ENCODE data around the gene SS18L1. TPM values are rescaled to one million over a fixed set of nuclear protein-coding genes. Genes with fewer than 3 reads are reported as not detected.

SS18L1 gene
- total RNA-seq, 4 donors from 2014 or later = 14.7 to 23.2 (median 22.1) TPM

DNA sequence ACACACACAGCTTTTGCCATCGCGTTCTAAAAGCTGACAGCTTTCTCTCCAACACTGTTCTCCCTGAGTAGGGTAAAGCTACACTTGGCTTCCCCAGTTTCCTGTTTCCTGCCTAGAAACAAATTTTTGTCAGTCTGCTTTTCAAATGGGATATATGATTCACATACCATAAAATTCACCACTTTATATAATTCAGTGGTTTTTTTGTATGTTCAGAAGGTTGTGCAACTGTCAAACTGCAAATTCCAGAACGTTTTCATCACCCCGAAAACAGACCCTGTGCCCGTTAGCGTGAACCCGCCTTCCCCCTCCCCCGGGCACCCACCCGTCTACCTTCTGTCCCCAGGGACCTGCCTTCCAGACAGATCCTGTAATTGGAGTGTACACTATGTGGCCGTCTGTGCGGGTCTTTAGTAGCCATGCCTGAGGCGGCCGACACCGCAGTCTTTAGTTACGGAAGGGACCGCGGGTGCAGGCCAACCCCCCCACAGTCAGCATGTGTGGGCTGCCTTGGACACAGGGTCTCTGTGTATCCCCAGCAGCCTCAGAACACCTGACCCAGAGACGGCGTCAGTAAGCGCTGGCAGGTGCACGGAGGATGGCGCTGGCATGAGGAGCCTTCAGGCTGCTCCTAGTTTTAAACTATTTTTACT, 59.9 kb downstream of the SS18L1 start:
- no peaks in the 10 kb centered on the region for H3K9me3 ChIP-seq
- intact Hi-C loops (cut with DNase I; ENCODE audit: low total_unique reads) (no loop called here), in situ Hi-C loops (cut with MboI; ENCODE audit: low pct_ligation_motif_present in 1 of 4, low pct_unique_long_range_greater_than_20kb in 1 of 4, low sequenced_read_pairs in 3 of 4) (no loop called here)
- no peak overlapping the region for H3K27ac ChIP-seq
- no peaks in the 10 kb centered on the region for H3K4me1 ChIP-seq
- H3K27me3 ChIP-seq = no peaks in the 10 kb centered on the region
- H3K36me3 ChIP-seq = peaks cover 0 to 23% (median 10%) of the 10 kb centered on the region in 4 donors
- no peak for DNase-seq
- TF ChIP-seq CTCF (IDR thresholded peaks at IDR 0.05) (no peak), EP300 (IDR thresholded peaks at IDR 0.05; ENCODE audit: low read depth) (no peak), POLR2A (IDR thresholded peaks at IDR 0.05) (no peak), POLR2AphosphoS5 (IDR thresholded peaks at IDR 0.05) (no peak)
- H3K4me3 ChIP-seq = no peak overlapping the region
- WGBS, 2 donors (ENCODE audit: low coverage in 1 of 2) = 86 to 87% methylated on average over 7 to 22 of the region's 22 CpGs

- peaks cover 0 to 6% (median 3%) of the 10 kb centered on the region in 4 donors for H3K36me3 ChIP-seq
- no peak overlapping the region for H3K4me3 ChIP-seq
- in situ Hi-C loops (cut with MboI; ENCODE audit: low pct_ligation_motif_present in 1 of 4, low pct_unique_long_range_greater_than_20kb in 1 of 4, low sequenced_read_pairs in 3 of 4) (no loop called here), intact Hi-C loops (cut with DNase I; ENCODE audit: low total_unique reads) (no loop called here)
- DNase-seq = no peak
- no peak overlapping the region for H3K27ac ChIP-seq
- WGBS, 2 donors (ENCODE audit: low coverage in 1 of 2) = 91% methylated on average over 38 of the region's 38 CpGs; no CpG with 5 or more reads in 1 of the 2 donors
- no peaks in the 10 kb centered on the region for H3K4me1 ChIP-seq
- H3K27me3 ChIP-seq = peaks cover 18% of the 10 kb centered on the region
- no peak for TF ChIP-seq EP300 (IDR thresholded peaks at IDR 0.05; ENCODE audit: low read depth)
- TF ChIP-seq CTCF (IDR thresholded peaks at IDR 0.05) = no peak
- no peak for TF ChIP-seq POLR2A (IDR thresholded peaks at IDR 0.05)
- TF ChIP-seq POLR2AphosphoS5 (IDR thresholded peaks at IDR 0.05) = no peak
- no peaks in the 10 kb centered on the region for H3K9me3 ChIP-seq
Measured at GRCh38 chr20:62205618-62206387, 62.2 kb downstream of the SS18L1 start.

DNA sequence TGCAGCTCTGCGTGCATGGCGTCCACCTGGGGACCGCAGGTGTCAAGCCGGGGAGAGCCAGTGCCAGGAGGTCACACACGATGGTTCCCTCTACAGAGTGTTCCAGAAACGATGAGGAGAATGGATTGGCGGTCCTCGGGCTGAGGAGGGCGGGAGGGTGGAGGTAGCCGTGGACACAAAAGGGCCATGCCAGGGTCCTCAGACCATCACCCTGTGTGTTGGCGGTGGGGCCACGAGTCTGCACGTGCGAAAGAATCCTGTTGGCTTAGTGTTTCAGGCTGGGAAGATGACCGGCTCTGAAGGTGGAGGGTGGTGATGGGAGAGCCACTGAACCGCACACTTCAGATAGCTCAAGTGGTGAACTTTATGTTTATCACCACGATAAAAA, 62.8 kb downstream of the SS18L1 start:
- no peak for TF ChIP-seq POLR2AphosphoS5 (IDR thresholded peaks at IDR 0.05)
- no peak for TF ChIP-seq EP300 (IDR thresholded peaks at IDR 0.05; ENCODE audit: low read depth)
- TF ChIP-seq POLR2A (IDR thresholded peaks at IDR 0.05) = no peak
- TF ChIP-seq CTCF (IDR thresholded peaks at IDR 0.05) = no peak
- no peaks in the 10 kb centered on the region for H3K4me1 ChIP-seq
- H3K9me3 ChIP-seq = no peaks in the 10 kb centered on the region
- intact Hi-C loops (cut with DNase I; ENCODE audit: low total_unique reads) = no loop called here
- H3K27me3 ChIP-seq = peaks cover 23% of the 10 kb centered on the region
- DNase-seq = no peak
- peaks cover 0 to 4% (median 0%) of the 10 kb centered on the region in 4 donors for H3K36me3 ChIP-seq
- H3K4me3 ChIP-seq = no peak overlapping the region
- in situ Hi-C loops (cut with MboI; ENCODE audit: low pct_ligation_motif_present in 1 of 4, low pct_unique_long_range_greater_than_20kb in 1 of 4, low sequenced_read_pairs in 3 of 4) = no loop called here
- no peak overlapping the region for H3K27ac ChIP-seq
- 80 to 100% methylated on average over 1 to 17 of the region's 17 CpGs for WGBS, 2 donors (ENCODE audit: low coverage in 1 of 2)

DNA sequence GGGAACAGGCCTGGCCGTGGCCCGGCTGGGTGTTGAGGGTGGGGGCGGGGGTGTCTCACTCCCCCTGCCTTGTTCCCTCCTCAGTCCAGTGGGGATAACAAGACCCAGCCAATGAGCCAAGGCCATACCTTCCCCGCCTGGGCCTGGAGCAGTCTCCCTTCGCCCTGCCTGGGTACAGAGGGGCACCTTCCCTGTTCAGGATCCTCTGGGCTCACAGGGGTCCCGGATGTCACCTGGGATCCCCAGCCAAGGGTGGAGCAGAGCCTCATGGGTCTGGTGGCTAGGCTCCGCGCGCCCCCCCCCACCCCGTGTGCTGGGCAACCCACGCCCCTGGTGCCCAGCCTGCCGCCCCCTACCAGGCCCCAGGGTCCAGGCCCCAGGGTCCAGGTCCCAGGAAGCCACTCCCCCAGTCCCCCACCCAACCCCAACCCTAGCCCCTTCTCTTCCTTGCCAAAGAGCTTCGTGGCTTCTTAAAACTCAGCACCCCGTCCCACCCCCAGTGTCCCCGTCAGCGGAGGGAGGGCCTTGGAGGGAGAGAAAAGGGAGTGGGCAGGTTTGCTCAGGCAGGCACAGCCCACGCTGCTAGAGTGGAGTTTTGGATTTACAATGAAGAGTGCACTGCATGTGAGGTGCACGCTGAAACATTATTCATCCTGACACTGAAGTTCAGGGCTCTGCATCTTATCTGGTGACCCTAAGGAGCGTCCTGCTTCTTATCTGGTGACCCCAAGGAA, 64.7 kb downstream of the SS18L1 start:
- Histone ChIP-seq H3K9me3 (no peaks in the 10 kb centered on the region), H3K27ac (no peak overlapping the region), H3K4me3 (no peak overlapping the region), H3K36me3 (no peaks in the 10 kb centered on the region), H3K4me1 (no peaks in the 10 kb centered on the region), H3K27me3 (peaks cover 35% of the 10 kb centered on the region)
- intact Hi-C loops (cut with DNase I; ENCODE audit: low total_unique reads) = no loop called here
- in situ Hi-C loops (cut with MboI; ENCODE audit: low pct_ligation_motif_present in 1 of 4, low pct_unique_long_range_greater_than_20kb in 1 of 4, low sequenced_read_pairs in 3 of 4) = no loop called here
- TF ChIP-seq EP300 (IDR thresholded peaks at IDR 0.05; ENCODE audit: low read depth) = no peak
- TF ChIP-seq POLR2AphosphoS5 (IDR thresholded peaks at IDR 0.05) = no peak
- TF ChIP-seq POLR2A (IDR thresholded peaks at IDR 0.05) = no peak
- TF ChIP-seq CTCF (IDR thresholded peaks at IDR 0.05) = no peak
- DNase-seq = no peak
- 68 to 71% methylated on average over 4 to 13 of the region's 19 CpGs for WGBS, 2 donors (ENCODE audit: low coverage in 1 of 2)
